Mucosa of rectum (tissue), 2 donors: Measurements from ENCODE around the gene RPTOR.
A peak's percentile ranks its signal among the peaks of the same experiment; 100 is the strongest.
"Not testable (repeated sequence)": the region's sequence is repeated elsewhere in the genome, so short reads cannot be mapped to it uniquely, and the experiment has no call there.

ENCODE experiments used
- H3K27ac ChIP-seq, 2 donors: one replicate each; pipeline ENCODE4 v1.7.0; 2013; ENCODE audit warnings: inconsistent platforms in 2 of 2, low read depth in 2 of 2, low read length in 2 of 2
- H3K27me3 ChIP-seq, 2 donors: one replicate each; pipeline ENCODE4 v1.7.0; 2013; ENCODE audit warnings: low read length in 2 of 2; ENCODE audit not compliant: control insufficient read depth in 2 of 2, insufficient read depth in 2 of 2
- H3K36me3 ChIP-seq, 2 donors: one replicate each; pipeline ENCODE4 v1.7.0; 2013; ENCODE audit warnings: low read length in 2 of 2; ENCODE audit not compliant: control insufficient read depth in 2 of 2, insufficient read depth in 2 of 2
- H3K4me1 ChIP-seq, 2 donors: one replicate each; pipeline ENCODE4 v1.7.0; 2013; ENCODE audit warnings: low read length in 2 of 2, mild to moderate bottlenecking in 1 of 2; ENCODE audit not compliant: control insufficient read depth in 2 of 2, insufficient read depth in 2 of 2
- H3K4me3 ChIP-seq, 2 donors: one replicate each; pipeline ENCODE4 v1.7.0; 2013; ENCODE audit warnings: low read length in 2 of 2
- H3K9ac ChIP-seq, 2 donors: one replicate each; pipeline ENCODE4 v1.7.0; 2013; ENCODE audit warnings: low read length in 2 of 2, low read depth in 1 of 2, mild to moderate bottlenecking in 1 of 2
- H3K9me3 ChIP-seq, 2 donors: one replicate each; pipeline ENCODE4 v1.7.0; 2013; ENCODE audit warnings: low read length in 2 of 2; ENCODE audit not compliant: control insufficient read depth in 2 of 2
- donor health status: healthy.
- donor health status: Normal muscosa, but diverticular disease.

RPTOR gene

DNA sequence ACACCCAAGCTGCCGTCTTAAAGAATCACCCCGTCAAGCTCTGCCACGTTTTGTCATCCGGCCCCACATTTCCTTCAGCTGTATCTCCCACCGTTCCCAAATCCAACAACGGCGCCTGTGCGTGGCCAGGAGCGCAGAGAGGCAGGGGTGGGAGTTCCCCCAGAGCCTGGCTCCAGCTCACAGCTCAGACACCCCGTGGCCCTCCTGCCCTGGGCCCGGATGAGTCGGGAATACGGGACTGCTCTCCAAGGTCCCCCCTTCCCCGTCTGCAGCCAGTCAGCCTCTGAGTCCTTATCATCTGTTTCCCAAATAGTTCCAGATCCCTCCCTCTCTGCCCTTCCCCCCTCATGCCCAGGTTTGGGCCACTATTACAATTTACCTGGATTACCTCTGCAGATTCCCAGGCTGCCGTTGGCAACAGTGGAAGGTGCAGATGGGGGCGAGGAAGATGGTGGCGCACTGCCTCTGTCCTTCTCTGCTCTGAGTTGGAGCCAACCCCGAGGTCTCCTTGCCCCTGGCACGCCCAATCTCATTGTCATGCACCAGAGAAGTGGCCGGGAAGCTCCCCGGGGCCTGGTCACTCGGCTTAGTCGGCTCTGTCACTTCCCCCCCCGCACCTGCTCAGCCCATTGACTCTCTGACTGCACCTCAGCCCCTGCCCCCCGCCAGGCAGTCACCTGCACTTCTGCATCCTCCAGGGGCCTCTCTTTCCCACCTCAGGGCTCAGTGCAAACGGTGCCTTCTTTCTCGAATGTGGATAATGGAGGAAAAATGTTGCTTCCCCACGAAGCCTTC lies 18.3 kb upstream of the RPTOR start:
- no peak overlapping the region for H3K4me3 ChIP-seq
- H3K27ac ChIP-seq = no peak overlapping the region
- H3K36me3 ChIP-seq = no peaks in the 10 kb centered on the region
- H3K27me3 ChIP-seq = peaks cover 12 to 22% of the 10 kb centered on the region in 2 donors
- no peaks in the 10 kb centered on the region for H3K9me3 ChIP-seq
- H3K4me1 ChIP-seq = no peaks in the 10 kb centered on the region
- no peak overlapping the region for H3K9ac ChIP-seq

DNA sequence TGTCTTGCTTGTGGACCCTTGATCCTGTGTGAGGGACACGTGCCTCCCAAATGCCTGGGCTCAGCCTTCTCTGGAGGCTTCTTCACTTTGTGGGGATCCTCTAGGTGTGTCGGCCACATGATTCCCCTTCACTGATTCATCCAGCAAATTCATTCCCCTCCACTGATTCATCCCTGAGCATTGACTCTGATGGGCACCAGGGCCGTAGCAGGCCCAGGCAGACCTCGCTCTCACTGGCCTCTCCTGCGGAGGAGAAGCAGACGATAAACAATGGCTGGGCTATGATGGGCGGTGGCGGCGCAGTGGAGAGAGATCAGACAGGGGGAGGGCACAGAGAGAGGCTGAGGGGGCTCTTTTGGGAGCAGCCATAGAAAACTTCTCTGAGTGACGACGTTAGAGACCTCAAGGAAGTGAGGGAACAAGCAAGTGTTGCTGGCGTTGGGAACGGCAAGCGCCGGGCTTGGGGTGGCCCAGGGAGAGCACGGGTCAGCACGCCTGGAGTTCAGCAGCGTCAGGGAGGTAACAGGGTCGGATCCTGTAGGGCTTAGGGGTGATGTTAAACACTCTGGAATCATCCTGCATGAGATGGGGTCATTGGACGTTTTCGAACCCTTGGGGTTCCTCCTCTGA lies 17.5 kb upstream of the RPTOR start:
- Histone ChIP-seq H3K9ac (no peak overlapping the region), H3K27me3 (peaks cover 12 to 22% of the 10 kb centered on the region in 2 donors), H3K9me3 (no peaks in the 10 kb centered on the region), H3K4me3 (no peak overlapping the region), H3K4me1 (no peaks in the 10 kb centered on the region), H3K27ac (no peak overlapping the region), H3K36me3 (no peaks in the 10 kb centered on the region)

DNA sequence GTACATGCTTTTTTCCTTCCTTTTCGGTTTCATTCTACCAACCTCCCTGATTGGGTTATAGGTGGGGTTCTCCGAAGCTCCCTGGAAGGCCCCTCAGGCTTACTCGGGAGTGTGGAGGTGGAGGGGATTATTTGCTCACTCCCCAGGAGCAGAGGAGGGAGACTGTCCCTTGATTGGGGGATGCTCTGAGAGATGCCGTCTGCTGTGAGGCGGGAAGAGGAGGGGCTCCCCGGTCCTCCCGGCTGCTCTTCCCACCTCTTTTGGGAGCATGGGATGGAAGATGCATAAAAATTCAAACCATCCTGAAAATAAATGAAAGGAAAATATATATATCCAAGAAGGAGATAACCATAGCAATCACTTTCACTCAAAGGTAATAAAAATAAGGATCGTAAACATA lies 16.1 kb upstream of the RPTOR start:
- Histone ChIP-seq H3K36me3 (no peaks in the 10 kb centered on the region), H3K9ac (no peak overlapping the region), H3K9me3 (no peaks in the 10 kb centered on the region), H3K4me3 (no peak overlapping the region), H3K4me1 (no peaks in the 10 kb centered on the region), H3K27me3 (peaks cover 12 to 24% of the 10 kb centered on the region in 2 donors), H3K27ac (no peak overlapping the region)

DNA sequence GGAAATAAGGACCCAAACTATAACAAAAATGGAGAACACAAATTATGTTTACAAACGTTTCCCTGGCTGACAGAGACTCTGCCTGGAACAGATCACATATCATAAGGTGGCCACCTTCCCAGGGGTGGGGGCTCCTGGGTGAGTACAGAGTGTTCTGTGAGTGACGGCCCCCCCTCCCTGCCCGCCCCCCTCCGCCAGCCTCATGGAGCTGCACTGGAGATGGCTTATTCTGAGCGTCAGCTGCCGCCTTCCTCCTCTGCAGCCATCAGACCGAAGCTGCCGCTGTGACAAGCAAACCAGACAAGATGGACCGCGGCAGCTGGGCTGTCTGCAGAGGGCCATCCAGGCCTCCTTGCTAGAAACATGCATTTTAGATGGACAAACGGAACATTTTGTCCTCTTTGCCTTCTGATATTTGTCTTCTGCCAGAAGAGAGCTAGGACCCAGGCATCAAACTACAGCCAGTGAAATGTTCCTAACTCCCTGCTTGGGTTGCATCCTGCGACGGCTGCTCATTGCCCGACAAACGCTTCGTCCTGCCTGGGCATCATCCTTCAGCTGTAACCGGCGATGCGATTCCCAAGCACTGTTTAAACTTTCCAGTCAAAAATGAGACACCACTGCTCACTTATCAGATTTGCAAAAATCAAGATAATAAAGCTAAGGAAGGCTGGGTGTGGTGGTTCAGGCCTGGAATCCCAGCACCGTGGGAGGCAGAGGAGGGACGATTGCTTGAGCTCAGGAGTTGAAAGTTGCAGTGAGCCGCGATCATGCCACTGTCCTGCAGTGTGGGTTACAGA lies 15.3 kb upstream of the RPTOR start:
- Histone ChIP-seq H3K27ac (no peak overlapping the region), H3K36me3 (no peaks in the 10 kb centered on the region), H3K9me3 (no peaks in the 10 kb centered on the region), H3K4me3 (no peak overlapping the region), H3K27me3 (peaks cover 12 to 24% of the 10 kb centered on the region in 2 donors), H3K9ac (no peak overlapping the region), H3K4me1 (no peaks in the 10 kb centered on the region)

DNA sequence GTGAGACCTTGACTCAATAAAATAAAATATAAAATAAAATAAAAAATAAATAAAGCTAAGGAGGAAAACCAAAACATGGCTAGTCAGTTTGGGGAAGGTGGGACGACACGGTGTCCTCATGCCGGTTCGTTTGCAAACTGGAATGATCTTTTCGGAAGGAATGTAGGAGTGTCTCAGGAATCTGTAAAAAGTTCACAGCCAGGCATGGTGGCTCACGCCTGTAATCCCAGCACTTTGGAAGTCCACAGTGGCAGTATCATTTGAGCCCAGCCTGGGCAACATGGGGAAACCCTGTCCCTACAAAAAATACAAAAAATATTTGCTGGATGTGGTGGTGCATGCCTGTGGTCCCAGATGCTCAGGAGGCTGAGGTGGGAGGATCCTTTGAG lies 14.7 kb upstream of the RPTOR start:
- no peak overlapping the region for H3K4me3 ChIP-seq
- H3K36me3 ChIP-seq = no peaks in the 10 kb centered on the region
- H3K4me1 ChIP-seq = no peaks in the 10 kb centered on the region
- no peak overlapping the region for H3K27ac ChIP-seq
- H3K27me3 ChIP-seq = peaks cover 12 to 24% of the 10 kb centered on the region in 2 donors
- H3K9me3 ChIP-seq = no peaks in the 10 kb centered on the region
- no peak overlapping the region for H3K9ac ChIP-seq

DNA sequence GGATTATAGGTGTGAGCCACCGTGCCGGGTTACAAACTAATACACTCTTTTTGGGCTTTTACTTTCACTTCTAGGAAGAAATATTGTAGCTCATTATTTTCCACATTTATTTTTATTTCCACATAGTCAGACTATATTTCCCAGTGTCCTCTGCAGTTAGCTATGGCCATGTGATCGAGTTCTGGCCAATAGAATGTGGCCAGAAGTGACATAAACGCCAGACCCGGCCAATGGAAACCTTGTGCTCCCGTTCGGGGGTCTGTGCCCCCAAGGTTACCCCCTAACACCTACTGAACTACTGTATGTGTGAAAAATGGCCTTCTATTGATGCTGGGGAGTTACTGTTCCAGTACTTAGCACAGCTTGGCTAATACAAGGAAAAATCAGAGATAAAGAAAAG lies 13.2 kb upstream of the RPTOR start:
- Histone ChIP-seq H3K27ac (no peak overlapping the region), H3K27me3 (peaks cover 12 to 19% of the 10 kb centered on the region in 2 donors), H3K9me3 (no peaks in the 10 kb centered on the region), H3K4me1 (no peaks in the 10 kb centered on the region), H3K9ac (no peak overlapping the region), H3K4me3 (no peak overlapping the region), H3K36me3 (no peaks in the 10 kb centered on the region)

DNA sequence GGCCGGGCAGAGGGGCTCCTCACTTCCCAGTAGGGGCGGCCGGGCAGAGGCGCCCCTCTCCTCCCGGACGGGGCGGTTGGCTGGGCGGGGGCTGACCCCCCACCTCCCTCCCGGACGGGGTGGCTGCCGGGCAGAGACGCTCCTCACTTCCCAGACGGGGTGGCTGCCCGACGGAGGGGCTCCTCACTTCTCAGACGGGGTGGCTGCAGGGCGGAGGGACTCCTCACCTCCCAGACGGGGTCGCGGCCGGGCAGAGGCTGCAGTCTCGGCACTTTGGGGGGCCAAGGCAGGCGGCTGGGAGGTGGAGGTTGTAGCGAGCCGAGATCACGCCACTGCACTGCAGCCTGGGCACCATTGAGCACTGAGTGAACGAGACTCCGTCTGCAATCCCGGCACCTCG lies 7.3 kb upstream of the RPTOR start:
- H3K4me3 ChIP-seq, H3K27me3 ChIP-seq: not testable (repeated sequence)

DNA sequence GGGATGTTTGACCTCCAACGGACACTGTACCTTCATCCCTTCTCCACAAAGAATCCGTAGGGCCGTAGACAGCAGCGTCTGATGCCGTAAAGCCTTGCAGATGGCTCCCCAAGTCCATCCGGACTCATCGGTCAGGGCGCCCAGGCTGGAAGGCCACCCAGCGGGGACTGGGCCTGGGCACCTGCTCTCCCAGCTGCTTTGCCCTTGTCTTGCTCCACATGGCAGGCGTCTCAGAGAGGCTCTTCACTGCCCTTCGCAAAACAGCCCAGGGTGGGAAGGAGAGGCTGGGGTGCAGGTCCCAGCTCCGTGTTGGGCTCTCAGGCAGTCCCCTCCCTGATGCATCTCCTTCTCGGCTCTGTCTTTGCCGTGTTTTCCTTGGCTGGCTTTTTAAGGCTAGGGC lies 6.2 kb upstream of the RPTOR start:
- Histone ChIP-seq H3K4me1 (no peaks in the 10 kb centered on the region), H3K27ac (no peak overlapping the region)

More for the DNA sequence above, 7.3 kb upstream of the RPTOR start:
- H3K9ac ChIP-seq, H3K9me3 ChIP-seq, H3K36me3 ChIP-seq, H3K4me1 ChIP-seq, H3K27ac ChIP-seq: not testable (repeated sequence)

DNA sequence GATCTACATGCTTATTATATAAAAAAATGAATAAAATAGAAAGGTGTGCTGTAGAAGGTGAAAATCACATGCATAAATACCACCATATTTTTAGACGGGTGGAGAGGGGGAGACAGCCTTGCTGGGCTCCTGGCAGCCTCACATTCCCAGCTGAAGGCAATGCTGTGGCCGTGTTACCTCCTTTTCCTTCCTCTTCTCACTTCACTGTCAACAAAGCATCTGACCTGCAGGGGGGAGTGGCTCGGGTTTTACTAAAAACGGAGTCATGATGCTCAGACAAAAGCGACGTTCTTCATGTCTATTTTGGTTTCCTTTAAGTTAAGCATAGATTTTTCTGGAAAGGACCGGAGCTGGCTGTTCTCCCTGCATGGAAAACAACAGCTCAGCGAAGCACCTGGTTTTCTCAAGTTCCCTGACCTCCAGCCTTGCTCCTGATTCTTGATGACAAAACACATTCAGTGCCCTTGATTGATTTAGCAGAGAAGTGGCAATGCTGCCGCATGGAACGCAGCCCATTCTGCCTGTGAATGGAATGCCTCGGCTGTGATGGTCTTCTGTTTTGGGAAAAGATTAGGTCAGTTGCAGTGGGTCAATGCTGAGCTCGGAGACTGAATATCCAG lies 5.5 kb upstream of the RPTOR start:
- Histone ChIP-seq H3K9me3 (no peaks in the 10 kb centered on the region), H3K36me3 (no peaks in the 10 kb centered on the region), H3K27me3 (no peaks in the 10 kb centered on the region), H3K9ac (no peak overlapping the region), H3K27ac (no peak overlapping the region), H3K4me1 (no peaks in the 10 kb centered on the region), H3K4me3 (no peak overlapping the region)

More for the DNA sequence above, 6.2 kb upstream of the RPTOR start:
- Histone ChIP-seq H3K36me3 (no peaks in the 10 kb centered on the region), H3K9ac (no peak overlapping the region), H3K9me3 (no peaks in the 10 kb centered on the region), H3K27me3 (no peaks in the 10 kb centered on the region), H3K4me3 (no peak overlapping the region)

DNA sequence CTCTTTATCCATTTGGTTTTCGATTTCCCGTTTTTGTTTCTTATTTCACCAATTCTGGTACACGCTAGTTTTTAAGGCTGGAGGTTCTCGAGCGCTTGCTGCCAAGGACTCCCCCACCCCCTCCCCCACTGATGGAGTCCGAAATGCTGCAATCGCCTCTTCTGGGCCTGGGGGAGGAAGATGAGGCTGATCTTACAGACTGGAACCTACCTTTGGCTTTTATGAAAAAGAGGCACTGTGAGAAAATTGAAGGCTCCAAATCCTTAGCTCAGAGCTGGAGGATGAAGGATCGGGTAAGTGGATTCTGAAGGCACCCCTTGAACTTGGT lies 825 bp downstream of the RPTOR start:
- Histone ChIP-seq H3K27ac (no peak overlapping the region), H3K36me3 (peaks cover 0 to 5% of the 10 kb centered on the region in 2 donors), H3K9me3 (no peaks in the 10 kb centered on the region), H3K27me3 (no peaks in the 10 kb centered on the region), H3K4me1 (peaks cover 14 to 15% of the 10 kb centered on the region in 2 donors), H3K9ac (peak overlapping the region; percentile 79 to 95), H3K4me3 (peak overlapping the region; percentile 88 to 100)
